ENCODE results near the gene CAMSAP1.
"Not testable (repeated sequence)": the region's sequence is repeated elsewhere in the genome, so short reads cannot be mapped to it uniquely, and the experiment has no call there.

CAMSAP1 gene, protein sequence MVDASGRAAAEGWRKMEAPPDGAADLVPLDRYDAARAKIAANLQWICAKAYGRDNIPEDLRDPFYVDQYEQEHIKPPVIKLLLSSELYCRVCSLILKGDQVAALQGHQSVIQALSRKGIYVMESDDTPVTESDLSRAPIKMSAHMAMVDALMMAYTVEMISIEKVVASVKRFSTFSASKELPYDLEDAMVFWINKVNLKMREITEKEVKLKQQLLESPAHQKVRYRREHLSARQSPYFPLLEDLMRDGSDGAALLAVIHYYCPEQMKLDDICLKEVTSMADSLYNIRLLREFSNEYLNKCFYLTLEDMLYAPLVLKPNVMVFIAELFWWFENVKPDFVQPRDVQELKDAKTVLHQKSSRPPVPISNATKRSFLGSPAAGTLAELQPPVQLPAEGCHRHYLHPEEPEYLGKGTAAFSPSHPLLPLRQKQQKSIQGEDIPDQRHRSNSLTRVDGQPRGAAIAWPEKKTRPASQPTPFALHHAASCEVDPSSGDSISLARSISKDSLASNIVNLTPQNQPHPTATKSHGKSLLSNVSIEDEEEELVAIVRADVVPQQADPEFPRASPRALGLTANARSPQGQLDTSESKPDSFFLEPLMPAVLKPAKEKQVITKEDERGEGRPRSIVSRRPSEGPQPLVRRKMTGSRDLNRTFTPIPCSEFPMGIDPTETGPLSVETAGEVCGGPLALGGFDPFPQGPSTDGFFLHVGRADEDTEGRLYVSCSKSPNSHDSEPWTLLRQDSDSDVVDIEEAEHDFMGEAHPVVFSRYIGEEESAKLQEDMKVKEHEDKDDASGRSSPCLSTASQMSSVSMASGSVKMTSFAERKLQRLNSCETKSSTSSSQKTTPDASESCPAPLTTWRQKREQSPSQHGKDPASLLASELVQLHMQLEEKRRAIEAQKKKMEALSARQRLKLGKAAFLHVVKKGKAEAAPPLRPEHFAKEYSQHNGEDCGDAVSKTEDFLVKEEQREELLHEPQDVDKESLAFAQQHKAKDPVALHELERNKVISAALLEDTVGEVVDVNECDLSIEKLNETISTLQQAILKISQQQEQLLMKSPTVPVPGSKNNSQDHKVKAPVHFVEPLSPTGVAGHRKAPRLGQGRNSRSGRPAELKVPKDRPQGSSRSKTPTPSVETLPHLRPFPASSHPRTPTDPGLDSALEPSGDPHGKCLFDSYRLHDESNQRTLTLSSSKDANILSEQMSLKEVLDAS (N-terminal part only)

DNA sequence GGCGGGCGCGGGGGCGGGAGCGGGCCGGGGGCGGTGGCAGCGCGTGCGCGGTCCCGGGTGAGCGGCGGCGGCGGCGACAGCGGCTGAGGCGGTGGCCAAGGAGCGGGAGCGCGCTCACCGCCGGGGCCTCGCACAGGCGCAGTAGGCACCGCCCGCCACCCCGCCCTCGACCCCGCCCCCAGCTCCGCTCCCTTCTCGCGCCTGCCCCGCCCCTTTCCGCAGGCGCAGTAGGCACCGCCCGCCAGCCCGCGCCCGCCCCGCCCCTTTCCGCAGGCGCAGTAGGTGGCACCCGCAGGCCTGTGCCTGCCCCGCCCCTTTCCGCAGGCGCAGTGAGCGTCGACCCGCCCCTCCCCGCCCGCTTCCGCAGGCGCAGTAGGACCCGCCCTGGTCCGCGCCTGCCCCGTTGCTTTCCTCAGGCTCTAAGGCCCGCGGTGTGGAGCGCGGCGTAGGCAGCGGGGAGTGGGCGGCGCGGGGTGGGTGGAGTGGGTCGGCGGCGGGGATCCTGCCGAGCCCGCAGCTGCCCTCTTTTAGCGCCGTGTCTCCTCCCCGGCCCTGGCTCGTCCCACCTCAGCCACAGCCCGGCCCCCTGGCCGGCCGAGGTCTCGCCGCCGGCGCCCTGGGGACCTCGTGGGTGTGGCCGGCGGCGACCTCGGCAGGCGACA lies at the start of gene CAMSAP1:
TSS of gene CAMSAP1 (minus strand) at position 116 of the 662 bp plus-strand sequence. CDS start 387 bp downstream, outside the sequence.
- DNase-seq, result peak; percentile 90

DNA sequence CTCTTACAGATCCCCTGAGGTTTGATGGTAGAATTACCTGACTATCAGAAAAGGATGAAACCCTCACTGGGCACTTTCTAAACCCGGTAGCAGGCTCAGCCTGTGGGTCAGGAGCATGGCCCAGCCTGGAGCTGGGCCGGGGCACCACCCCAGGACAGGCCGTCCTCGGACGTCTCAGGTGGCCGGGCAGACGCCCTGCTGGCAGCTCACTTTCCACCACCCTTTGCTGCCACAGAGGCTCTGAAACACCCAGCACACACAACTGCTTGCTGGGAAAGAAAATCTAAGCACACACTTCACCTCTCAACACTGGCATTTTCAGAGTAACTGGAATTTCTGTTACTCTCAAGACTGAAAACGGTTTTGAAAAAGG lies 49.4 kb upstream of the CAMSAP1 start:
- no peak for DNase-seq

DNA sequence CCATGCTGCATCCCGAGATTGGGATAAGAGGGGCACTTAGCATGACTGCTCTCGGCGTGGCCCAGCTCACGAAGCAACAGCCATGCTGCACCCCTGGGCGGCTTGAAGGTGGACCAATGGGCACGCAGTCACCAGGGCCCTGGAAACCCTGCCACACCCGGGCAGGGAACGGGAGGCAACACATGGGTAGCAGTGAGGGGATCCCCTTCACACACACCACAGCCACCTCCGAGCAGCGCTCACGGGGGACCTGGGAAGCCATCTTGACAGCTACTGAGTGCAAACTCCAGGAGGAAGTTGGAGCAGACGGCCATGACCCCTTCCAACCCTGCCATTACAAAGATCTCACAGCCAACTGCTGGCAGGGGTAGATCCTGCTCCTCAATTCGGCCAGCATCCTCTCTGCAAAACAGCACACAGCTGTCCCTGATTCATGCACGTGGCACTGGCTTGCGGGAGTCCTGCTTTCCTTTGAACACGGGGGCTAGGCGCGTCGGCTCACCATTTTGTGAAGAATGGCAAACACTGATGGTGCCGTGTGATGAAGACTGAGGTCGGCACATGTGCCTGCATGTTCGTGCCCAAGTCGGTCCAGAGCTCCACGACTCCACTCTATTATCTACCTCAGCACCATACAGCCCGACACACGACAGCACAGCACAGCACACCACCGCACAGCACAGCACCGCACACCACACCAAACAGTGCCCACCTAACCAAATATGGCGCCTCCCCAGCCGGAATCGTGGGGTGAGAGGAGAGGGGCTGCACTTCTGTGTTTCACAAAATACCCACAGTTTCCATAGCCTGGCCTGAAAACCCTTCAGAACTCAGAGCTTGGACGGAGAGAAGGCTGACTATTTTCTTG lies 48.8 kb upstream of the CAMSAP1 start:
- DNase-seq, result no peak

DNA sequence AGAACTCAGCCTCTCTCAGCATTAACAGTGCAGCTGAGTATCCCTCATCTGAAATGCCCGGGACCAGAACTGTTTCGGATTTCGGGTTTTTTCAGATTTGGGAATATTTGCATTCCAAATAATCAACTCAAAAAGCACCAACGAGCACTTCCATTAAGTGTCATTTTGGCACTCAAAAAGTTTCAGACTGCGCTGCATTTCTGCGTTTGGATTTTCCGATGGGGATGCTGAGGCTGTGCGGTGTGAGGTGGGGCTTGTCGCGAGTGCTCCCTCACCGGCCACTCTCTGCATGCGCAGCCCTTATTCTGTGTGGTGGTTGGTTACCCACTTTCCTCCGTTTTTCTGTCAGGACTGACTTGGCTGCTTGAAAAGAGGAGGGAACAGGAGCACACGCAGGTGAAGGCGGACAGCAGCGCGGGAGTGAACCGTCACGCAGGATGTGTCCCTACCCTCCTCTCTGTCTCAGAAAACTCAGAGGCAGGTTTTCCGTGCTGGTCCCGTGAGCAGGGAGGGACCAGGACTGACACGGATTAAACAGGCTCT lies 45.4 kb upstream of the CAMSAP1 start:
- DNase-seq, result no peak

DNA sequence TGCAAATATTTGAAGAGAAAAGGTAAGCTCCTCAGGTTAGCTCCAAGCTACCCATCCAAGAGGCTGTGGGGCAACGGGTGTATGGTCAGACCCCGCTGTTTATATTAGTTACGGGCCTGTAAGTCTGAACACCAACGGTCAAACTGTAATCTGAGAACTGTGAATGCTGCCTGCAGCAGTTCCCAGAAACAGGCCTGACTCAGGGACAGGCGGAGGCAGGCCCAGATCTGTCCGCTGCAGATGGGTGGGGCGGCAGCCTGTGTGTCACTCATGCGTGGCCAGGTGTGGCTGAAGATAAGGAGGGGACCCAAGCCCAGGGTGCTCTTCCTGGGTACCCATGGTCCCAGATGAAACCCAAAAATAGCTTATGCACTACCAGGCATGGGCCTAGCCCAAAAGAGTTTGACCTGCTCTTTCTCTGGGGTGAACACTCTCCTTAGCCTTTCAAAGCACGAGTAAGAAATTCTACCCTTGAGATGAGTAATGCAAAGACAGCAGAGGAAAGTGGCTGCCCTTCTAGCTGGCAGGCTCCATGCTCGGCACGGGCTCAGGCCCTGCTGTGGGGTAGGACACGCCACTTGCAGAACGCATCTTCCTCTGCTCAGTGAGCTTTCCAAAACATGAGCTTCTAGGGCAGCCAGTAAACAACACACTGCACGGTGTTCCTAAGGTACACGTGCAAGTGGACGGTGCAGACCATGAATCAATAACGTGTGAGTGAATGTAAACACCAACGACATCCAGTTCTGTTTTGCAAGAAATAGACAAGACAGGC lies 44.7 kb upstream of the CAMSAP1 start:
- no peak for DNase-seq

DNA sequence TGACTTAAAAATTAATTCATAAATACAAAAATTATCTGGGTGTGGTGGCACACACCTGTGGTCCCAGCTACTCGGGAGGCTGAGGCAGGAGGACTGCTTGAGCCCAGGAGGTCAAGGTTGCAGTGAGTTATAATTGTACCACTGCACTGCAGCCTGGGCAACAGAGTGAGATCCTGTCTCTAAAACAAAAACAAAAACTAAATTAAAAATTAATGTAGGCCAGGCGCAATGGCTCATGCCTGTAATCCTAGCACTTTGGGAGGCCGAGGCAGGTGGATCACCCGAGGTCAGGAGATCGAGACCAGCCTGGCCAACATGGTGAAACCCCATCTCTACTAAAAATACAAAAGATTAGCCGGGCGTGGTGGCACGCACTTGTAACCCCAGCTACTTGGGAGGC lies 44.0 kb upstream of the CAMSAP1 start:
- DNase-seq, result not testable (repeated sequence)

DNA sequence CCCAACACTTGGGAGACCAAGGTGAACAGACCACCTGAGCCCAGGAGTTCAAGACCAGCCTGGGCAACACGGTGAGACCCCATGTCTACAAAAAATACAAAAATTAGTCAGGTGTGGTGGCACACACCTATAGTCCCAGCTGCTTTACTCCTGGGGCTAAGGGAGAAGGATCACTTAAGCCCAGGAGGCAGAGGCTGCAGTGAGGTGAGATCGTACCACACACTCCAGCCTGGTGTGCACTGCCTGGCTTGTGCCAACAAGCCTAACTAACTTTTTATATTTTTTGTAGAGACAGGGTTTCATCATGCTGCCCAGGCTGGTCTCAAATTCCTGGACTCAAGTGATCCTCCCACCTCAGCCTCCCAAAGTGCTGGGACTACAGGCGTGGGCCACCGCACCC lies 43.5 kb upstream of the CAMSAP1 start:
- not testable (repeated sequence) for DNase-seq

DNA sequence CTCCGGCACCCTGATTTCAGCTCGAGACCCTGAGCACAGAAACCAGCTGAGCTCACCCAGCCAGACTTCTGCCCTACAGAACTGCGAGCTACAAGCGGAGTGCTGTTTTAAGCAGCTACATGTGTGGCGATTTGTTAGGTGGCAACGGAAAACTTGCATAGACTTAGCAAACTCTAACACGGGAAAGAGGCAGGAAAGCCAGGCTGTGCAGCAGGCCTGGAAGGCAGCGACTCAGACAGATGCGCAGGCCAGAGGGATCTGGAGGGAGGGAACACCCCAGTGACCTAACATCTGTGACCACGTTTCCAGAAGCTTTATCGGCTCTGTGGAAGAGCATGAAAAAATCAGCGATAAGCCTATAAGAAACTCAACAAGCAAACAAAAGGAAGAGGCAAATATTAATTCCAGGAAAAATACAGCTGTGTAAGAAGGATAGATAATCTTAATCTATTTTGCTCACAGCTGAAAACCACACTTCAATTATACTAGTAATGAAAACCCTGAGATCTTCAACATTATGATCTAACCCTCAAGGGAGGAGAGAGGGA lies 42.9 kb upstream of the CAMSAP1 start:
- DNase-seq, result no peak

DNA sequence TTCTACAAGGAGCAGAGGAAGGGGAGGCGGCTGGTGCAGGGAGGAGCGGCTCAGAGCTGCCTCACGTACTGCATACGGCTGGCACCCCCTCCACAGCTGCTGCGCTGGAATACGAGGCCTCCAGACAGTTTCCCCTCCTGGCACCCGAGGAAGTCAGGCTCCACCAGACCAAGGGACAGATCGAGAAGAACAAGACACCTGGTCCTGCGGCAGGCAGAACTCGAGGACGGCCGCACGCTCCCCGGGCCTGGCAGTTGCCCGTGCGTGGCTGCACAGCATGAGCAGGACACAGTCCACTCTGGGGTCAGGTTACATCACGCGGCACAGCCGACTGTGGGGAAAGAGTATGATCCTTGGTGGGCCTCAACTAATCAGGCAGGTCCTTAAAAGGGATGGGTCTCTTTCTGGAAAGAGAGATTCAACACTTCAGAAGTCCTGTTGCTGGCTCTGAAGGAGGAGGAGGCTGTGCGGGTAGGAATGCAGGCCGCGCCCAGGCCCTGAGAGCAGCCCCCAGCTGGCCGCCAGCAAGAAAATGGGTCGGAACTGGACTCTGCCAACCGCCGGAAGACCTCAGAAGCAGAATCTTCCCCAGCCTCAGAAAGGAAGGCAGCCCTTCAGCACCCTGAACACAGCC lies 42.3 kb upstream of the CAMSAP1 start:
- DNase-seq, result no peak

DNA sequence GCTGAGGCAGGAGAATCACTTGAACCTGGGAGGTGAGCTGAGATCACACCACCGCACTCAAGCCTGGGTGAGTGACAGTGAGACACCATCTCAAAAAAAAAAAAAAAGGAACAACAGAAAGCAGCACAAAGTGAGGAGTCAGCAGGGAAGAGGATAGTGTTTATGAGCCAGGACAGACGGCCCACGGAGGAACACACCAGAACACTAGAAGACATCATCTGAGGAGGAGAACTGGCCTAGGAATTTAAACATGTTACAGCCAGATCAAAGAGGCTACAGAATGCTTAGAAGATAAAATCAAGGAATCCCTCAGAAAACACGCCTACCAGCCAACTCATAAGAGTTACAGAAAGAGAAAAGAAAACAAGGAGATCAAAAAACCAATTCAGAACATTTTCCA lies 41.6 kb upstream of the CAMSAP1 start:
- no peak for DNase-seq

DNA sequence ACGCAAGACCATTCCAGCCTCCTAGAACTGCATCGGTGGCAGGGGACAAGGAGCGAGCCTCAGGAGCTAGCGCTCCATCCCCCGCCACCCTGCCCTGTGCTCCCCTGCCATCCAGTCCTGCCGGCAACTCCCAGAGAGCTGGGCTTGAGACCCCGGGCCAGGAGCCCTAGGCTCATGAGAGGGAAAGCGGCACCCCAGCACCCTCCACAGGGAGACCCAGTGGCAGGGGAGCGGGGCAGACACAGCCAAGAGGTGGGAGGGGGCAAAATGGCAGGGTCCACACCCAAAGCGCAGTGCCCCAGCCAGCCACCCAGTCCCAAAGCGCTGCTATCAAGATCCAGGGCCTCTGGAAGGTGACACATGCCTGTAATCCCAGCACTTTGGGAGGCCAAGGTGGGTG lies 41.1 kb upstream of the CAMSAP1 start:
- no peak for DNase-seq

DNA sequence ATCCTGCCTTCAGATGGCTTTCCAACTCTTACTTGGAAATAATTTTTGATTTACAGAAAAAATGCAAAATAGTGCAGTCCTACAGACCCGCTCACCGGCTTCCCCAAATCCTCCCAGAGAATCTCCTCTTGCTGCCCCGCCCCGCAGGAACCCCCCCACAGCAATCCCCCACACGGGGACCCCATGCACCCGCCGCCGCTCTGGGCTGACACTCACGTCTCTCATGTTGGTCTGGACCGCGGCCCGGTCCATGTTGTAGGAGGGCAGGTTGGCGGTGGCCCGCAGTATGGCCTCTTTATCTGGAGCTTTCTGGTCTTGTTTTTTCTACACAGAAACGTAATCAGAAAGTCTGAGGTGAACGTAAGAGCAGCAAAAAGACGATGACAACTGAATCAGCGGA lies 40.2 kb upstream of the CAMSAP1 start:
- DNase-seq, result no peak

DNA sequence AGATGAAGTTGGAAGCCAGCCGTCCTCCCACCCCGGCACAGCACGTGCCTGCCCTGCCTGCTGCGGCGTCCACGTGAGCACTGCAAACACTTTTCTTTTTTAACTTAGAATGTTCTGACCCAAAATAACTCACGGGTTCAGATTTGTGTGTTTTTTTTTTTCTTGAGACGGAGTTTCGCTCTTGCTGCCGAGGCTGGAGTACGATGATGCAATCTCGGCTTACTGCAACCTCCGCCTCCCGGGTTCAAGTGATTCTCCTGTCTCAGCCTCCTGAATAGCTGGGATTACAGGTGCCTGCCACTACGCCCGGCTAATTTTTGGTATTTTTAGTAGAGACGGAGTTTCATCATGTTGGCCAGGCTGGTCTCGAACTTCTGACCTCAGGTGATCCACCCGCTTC lies 39.8 kb upstream of the CAMSAP1 start:
- not testable (repeated sequence) for DNase-seq

DNA sequence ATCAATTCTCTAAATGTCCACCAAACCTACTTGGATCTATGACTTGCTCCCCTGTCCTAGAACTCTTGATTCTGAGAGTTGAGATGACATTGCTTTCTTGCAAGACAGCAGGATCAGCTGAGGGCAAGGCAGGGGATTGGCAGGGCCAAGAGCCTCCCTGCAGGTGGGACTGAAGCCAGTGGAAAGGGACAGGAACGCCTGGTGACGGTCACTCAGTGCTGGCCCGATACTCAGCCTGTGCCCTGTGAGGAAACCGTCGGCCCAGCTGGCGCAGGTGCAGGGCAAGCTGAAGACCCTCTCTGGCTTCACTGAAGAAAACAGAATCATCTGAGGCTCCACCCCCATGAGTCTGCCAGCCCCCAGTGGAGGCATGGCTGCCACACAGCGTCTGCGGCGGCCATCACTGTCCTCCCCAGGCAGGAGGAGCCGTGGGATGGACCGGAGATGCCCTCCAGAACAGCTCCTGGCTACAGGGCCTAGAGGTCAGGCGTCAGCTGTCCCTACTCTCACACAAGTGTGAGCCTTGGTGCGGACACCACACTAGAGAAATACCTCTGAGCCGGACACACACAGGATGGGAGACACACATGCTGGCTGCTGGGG lies 39.1 kb upstream of the CAMSAP1 start:
- no peak for DNase-seq

DNA sequence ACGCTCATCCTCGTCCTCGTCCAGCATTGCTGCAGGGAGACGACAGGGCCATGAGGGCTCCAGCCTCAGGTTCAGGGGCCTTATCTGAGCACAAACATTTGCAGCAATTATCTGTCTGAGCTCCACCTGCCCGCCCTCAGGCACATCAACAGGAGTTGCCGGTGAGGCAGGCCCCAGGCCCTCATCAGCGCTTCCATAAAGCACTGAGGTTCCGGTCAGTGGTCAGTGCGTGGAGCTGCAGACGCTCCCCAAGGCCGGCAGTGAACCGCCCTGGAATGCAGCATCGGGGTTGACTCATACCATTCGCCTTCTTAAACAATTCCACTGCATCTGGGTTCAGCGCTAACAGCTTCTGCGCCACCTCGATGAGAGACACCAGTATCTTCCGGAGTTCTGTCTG lies 38.6 kb upstream of the CAMSAP1 start:
- no peak for DNase-seq

DNA sequence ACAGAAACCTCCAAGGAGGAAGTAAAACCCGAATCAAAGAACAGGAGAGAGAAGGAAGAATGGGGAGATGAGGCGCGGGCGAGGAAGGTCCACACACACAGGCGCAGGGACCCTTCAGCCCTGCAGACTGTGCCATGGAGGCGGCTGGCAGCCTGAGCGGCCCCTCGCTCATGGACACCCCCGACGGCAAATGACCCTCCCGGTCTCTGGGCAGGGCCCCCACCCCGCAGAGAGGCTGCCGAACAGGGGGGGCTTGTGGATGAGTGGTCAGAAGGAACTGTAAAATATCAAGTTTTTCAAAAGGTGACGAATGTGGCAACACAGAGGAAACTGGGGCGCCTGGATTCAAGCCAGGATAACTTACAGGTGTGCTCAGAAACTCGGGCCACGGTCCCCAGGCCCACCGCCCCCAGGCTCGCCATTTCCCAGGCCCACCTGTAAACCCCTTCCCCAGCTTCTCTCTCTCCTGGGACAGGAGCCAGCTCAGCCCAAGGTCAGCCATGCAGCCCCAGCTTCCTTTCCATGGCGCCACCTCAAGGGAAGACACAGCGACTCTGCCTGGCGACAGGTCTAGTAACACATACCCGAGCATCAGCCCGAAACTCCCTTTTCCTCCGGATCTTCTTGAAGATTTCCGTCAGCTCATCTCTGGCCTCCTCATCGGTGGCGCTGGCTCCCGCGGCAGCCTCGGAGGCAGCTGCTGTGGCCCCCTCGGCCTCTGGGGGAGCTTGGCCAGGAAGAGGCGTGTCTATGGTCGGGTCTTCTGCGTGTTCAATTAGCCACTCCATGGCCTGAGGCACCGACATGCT lies 37.3 kb upstream of the CAMSAP1 start:
- no peak for DNase-seq

DNA sequence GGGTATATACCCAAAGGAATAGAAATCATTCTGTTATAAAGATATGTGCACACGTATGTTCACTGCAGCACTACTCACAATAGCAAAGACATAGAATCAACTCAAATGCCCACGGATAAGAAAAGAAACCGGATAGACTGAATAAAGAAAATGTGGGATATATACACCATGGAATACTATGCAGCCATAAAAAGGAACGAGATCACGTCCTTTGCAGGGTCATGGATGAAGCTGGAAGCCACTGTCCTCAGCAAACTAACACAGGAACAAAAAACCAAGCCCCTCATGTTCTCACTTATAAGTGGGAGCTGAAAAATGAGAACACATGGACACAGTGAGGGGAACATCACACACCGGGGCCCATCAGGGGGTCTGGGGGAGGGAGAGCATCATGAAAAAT lies 36.3 kb upstream of the CAMSAP1 start:
- DNase-seq, result not testable (repeated sequence)

DNA sequence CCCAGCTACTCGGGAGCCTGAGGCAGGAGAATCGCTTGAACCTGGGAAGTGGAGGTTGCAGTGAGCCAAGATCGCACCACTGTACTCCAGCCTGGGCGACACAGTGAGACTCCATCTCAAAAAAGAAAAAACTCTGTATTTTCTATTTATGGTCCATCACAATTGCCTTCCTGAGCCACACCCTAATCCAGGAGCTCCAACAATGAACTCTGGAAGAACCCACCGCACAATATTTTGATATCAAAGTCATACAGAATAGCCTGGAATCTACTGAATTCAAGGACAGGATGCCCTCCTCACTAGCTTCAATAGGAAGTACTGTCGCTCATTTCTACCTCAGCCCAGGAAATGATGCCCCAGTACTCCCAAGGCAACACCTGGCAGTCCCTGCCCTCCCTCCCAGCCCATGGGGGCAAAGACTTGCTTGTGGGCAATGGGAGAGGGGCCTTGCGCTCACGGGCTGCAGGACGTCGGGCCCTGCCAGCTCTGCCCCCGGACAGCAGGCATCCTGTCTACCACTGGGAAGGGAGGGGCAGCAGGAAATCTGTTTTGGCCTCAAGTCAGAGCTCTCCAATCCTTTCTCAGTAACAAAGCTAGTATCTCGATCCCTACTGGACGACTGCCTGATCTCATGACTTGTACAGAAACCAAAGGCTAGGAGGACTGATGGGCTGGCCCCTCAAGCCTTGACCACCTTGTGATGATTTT lies 34.1 kb upstream of the CAMSAP1 start:
- DNase-seq, result no peak

Measured in NCI-H1092 (cell line).